GM21390 (cell line): ENCODE data around the gene PPP2R2B.

Source experiments
- ATAC-seq: cut with Tn5 transposase; IDR thresholded peaks from one replicate; pipeline ENCODE4 v1.9.1; 2021; ENCODE audit not compliant: unreplicated experiment

The PPP2R2B gene

DNA sequence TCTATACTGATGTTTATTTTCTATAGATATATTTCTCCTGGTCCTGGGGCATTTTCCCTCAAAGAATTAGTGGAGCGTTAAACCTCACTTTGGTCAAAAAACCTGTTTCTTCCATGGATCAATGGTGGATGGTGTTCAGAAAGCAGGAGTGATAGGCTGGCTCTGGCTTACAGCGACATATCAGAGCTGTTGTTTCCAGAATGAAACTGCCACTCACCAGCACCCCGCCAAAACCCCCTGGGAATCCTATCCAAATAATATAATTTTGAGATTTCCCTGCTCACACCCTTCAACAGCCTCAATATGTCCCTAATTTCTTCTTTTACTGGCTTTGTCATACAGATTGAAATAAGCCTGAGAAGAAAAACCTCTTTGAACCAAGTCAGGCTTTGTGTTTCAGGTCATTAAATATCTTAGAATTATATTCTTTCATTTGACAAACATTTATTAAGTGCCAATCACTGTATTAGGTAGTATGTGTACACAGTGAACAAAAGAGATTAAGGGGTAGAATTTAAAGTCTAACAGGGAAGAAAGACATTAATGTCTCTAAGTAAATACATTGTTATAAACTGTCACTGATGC is 218.1 kb downstream of the PPP2R2B start:
- no peak for ATAC-seq

DNA sequence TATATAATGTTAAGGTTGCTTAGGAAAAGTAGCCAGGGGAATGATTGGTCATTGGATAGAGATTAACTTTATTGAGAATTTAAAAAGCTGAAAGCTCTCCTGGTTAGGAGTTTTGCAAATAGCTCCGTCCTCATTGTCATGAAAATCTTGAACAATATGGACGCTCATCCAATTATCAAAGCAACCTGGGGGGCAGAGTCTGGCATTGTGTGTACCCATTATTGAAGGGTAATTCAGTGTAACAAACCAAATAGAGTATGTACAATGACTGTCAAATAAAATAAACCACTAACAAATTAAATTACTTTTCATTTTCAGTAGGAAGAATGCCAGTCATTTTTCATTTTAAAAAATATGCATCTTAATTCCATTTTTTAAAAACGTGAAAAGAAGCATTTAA is 218.6 kb downstream of the PPP2R2B start:
- no peak for ATAC-seq

DNA sequence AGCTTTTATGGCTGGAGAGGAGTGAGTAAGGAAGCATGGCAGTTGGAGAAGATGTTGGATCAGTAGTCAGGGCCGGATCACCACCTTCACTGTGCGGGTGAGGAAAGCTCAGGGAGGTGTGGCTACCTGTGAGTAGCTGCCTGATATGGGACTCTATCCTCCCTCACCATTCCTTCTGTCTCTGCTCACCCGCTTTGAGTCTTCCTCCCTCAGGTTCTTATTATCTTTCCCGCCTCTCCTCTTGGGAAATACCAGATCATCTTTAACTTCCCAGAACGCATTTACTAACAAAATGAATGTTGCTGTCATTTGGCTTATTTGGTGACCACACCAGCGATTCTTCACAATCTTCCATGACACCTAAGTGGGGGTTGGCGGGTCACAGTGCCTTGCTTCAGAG is 221.9 kb downstream of the PPP2R2B start:
- no peak for ATAC-seq

DNA sequence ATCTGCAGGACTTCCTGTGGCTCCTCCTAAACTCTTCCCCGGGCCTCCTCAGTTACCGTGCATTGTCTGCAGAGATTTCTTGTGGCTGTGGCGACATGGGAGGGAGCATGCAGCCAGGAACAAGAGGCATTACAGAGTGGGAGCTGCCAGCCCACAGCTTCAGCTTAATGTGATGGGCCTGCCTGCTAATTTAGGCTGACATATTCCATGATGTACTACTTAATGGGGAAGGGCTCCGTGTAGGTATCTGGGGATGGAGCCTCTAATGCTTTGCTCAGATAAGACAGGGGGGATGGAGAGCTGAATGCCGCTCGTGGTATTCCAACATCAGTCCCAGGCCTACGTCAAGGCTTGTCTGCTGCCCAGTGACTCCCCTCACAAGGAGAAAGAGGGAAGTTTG is 225.0 kb downstream of the PPP2R2B start:
- no peak for ATAC-seq

DNA sequence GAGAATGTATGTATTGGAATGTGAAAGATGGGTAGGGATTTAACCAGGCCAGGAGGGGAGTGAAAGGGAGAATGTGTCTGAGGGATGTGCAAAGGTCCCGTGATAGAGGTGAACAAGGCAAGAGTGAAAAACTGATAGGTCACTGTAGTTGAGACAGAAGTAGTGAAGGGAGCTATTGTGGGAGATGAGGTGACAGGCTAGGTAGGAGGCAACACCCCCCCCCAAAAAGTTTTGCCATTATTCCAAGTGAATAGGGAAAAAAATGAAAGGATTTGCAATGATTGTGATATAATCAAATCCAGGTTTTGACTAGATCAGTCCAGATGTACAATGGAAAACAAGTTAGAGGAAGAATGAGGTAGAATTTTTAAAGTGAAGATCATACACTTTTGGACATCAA is 226.0 kb downstream of the PPP2R2B start:
- ATAC-seq, result no peak

DNA sequence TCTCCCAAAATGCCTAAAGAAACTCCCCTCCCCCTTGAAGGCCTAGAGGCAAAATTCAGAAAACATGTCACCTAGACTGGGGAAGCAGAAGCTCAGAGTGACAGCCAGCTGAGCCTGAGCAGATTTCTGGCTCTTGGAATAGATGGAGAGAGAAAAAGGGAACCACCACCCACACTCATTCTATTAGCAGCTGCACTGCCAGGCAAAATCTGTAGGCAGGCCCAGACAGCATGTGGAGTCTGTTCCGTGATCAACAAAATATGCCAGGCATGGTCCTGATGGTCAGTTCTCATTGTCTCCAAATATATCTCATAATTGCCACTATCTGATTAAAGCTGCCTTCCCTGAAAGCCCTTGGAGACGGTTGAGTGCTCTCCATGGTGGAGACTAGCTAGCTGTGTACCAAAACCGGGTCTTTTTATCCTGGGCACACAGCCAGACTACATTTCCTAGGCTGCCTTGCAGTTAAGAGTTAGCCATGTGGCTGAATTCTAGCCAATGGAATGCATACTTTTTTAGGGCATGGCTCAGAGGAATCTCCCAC is 230.8 kb downstream of the PPP2R2B start:
- ATAC-seq, result no peak

DNA sequence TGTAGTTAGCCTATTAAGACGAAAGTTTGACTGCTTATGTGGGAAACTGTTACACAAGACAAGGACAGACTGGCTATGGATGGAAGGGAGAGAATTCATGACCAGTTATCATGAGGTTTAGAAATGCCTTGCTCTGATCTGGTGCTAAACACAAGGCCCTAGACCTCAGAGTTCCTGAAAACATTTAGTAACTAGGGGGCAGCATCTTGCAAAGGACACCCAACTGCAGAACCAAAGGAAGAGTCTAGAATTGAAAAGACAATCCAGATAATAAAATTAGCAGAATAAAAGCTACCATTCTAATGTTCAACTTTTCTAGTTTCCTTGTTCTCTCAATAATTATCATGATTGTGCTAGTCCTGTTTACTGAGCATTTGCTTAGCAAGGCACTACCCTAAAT is 232.1 kb downstream of the PPP2R2B start:
- no peak for ATAC-seq

DNA sequence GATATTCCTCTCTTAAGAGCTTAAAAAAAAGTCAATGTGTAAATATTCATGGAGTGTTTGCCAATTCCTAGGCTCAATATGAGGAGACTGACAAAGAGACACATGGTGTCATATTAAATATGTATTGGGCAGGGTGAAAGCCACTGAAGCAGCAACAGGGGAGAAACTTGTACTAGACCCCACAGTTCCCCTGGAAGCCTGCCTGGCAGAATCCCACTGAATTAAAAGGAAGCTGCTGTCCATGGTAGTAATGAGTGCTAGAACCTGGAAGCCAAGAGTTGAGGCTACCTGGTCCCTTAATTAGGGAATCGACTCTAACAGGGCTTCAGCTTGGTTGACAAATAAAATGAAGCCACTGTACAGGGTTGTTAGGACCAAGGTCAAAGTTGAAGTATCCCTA is 233.2 kb downstream of the PPP2R2B start:
- ATAC-seq, result no peak

DNA sequence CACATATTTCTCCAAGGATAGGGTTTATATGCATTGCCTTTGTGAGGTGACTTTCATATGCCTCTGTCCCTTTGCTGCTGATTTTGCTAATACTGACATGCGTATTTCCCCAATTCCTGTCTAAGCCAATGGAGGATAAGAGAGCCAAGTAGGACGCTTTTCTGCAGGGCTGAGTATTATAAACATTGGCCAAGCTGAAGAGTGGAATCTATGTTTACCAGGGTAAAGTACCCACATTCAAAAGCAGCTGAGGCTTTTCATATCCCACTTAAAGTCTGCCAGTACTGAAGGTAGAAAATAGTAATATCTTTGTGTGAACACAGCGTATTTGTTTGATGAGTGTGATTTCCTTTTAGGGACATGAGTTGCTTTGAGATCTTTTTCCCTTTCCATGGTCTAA is 233.7 kb downstream of the PPP2R2B start:
- ATAC-seq, result no peak

DNA sequence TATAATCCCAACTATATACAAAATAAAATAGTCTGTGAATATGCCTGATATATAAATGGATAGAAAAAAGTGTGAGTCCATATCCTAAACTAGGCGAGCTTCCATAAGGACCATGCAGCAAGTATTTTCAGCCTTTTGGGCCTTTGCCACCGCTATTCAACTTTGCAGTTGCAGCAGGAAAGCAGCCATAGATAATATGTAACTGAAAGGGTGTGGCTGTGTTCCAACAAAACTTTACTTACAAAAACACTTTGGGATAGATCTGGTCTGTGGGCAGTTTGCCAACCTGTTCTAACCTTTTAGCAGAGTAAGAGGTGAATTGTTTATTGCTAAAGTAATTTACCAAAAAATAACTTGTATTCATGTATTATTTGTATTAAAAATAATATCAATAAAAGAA is 234.8 kb downstream of the PPP2R2B start:
- ATAC-seq, result no peak

DNA sequence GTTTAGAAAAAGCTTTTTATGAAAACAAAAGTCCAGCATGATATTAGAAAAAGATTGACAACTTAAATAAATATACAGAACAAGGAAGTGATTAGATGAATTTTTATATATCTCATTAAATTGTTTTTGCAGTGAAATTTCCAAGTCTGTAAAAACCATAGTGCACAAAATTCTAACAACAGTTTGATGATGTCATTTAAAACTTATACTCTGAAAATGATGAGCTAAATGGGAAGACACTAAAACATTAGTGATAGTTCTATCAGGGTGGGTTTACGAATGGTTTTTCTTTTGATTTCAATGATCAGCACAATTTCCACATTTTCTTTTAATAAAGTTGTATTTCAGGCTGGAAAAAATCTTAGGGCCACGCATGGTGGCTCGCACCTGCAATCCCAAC is 236.1 kb downstream of the PPP2R2B start:
- ATAC-seq, result no peak

DNA sequence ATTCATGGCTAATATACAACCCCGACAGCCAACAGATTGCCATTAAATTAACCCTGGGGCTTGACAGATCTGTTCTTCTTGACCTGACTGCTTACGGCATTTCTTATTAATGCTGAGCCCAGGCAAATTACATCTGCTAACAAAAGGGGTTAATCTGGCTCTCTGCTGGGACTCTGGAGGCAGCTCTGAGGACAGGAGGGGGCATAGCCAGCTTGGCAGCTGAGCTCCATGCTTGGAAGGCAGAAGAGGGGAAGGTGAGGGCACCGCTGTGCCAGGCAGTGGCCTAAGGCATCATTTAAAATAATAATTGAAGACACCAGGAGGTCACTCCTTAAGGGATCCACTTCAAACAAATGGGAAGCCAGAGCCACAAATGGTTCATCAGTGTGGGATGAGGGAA is 236.6 kb downstream of the PPP2R2B start:
- no peak for ATAC-seq

DNA sequence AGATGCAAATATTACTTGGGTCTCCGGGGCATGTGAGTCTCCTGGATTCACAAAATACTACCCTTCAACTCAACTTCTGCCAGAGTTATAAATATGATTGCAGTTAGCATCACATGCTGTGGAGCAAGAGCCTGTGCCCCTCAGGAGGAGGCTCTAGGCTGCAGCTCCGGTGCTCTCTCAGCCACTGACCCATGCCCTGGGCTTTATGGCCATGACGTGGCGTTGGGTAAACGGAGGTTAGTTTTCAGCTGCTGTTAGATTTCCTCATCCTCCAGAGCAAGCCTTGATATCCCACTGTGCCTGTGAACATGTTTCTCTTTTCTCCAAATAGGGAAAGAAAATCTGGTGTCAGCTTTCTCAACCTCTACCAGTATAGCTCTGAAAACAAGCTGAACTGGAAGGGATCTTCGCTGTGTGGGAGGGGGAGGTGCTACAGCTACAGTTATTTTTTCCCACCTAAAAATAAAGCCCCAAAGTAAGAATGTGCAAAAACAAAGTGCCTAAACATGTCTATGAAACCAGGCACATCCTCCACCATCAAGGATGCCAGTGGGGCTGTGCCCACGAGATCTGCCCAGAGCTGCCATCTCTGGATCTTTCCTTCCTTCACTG is 238.2 kb downstream of the PPP2R2B start:
- no peak for ATAC-seq

DNA sequence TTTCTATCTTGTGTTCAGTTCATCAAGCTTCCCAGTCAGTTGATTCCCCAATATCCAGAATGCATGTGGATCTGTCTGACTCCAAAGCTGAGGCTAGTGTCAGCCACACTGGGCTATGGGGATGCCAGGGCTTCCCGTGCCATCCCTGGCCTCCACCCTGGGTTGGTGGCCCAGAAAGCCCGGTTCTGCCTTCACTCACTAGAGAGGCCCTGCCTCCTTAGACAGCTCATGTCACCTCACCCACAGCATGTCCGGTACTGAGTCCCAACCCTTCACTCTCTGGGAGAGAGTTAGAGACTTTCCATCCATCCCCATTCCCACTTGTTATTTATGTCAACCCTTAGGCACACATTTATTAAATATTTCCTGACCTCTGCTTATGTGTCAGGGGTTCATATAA is 243.1 kb downstream of the PPP2R2B start:
- no peak for ATAC-seq

DNA sequence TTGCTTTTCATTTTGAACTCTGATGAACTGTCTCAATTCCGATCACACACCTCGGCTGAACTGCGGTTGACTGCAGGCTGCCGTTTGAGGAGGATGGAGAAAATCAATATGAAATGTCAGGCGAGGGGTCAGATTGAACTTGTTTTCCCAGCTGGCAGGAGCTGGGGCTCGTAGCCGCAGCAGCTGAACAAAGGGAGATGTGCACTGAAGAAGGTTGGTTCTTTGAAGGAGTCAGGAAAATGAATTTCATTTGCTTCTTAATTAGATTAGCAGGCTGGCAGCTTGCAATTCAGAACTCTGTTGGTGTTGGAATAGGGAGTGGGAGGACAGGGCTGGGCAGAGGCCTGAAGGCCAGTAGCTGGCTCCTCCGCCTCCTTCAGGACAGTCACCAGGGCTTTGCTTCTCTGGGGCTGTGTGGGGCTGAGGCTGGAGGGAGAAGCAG is 245.2 kb downstream of the PPP2R2B start:
- no peak for ATAC-seq

DNA sequence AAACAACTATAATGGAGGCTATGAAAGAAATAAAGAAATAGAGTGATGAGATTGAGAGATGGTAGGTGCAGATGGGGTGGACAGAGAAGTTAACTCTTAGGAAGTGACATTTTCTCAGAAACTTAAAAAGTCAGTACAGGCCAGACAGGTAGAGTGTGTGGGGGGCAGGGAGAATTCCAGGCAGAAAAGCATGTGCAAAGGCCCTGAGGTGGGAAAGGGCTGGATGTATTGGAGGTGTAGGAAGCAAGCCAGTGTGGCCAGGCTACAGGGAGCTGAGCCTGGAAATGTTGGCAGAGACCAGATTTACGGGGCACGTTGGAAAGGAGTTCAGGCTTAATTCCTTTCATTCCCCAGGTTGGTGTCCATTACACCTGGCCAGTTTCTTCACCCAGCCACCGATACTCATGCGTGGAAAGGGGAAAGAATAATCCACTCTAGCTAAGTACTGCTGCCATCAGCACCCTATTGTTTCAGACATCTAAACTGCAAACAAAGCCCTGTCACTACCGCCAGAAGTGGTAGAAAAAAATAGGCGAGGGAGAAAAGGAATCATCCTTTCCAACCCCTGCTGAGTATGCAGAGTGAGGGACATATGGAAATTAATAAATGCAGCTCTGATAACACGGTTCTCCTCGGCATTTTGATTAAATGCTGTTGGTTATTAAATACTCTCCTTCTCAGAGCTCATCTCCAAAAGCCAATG is 245.8 kb downstream of the PPP2R2B start:
- ATAC-seq, result no peak

DNA sequence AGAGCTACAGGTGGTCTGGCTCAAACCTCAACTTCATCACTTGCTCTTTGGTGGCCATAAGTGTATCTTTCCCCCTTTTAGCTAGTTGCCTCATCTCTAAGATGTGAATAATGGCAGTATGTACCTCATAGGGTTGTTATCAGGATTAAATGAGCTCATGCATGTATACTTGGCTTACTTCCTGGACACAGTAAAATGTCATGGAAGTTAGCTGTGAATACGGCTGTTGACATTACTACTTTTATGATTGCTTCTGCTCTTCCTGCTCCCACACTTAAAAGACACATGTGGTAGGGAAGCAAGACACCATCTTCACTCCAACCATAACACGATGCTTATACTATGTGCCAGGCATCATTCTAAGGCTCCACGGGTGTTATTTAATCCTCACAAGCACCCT is 248.1 kb downstream of the PPP2R2B start:
- ATAC-seq, result no peak

DNA sequence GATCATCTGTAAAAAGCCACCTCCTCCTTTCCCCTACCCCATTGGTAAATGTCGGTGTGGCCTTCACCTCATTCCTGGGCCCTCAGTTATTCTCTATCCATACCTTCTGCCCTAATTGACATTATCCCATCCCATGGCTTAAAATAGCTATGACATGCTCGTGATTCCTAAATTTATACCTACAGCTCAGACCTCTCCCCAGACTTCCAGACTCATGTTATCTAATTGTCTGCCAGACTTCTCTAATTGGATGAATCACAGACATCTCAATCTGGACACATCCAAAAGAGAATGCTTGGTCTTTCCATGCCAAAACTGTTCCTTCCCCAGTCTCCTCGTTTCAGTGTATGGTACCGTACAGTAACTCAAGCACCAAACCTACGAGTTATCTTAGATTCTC is 249.6 kb downstream of the PPP2R2B start:
- ATAC-seq, result no peak

DNA sequence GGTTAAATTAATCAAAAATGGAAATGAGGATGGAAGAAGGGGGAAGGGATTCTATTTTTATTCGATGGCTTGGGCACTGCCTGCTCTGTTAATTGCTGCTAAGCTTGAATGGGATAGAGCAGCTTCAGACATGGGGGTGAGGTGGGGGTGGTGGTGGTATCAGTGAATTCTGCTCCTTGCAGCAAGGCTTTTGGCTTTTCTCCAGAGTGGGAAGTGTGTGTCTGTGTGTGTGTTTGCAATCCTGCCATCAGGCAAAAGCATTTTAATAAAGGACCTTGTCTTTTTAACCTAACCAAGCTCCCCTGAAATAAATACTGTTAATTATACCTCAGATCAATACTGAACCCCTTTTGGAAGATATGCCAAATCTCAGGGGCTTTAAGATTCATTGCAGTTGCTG is 251.6 kb downstream of the PPP2R2B start:
- ATAC-seq, result no peak

DNA sequence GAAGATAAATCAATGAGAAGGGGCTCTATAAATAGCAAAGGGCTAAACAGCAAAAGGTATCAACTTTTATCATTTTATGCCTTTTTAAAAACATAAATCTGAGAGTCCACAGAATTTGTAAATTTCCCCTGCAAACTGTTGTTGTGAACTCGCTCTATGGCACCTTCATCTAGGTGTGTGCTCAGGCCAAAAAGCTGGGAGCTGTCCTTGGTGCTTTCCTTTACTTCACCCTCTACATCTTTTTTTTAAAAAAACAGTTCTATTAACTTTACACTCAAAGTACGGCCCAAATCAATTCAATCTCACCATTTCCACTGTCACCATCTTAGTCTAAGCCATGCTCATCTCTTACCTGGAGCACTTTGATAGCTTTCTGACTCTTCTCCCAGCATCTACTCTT is 254.4 kb downstream of the PPP2R2B start:
- no peak for ATAC-seq

DNA sequence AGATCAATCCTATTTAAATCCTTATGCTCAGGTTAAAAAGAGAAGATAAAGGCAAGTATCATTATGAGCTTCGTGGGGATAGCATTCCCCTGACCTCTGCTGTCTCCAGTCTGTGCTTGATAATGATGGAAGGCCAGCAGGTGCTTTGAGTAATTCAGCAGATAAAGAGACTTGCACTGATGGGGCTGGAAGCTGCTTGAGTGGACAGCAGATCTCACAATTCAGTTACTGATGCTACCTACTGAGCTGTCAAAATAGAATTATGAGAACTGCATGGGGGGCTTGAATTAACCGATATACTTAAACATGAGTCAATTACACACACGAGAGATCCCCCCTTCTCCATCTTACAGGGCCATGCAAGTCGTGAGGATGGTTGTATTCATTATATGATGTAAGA is 254.9 kb downstream of the PPP2R2B start:
- no peak for ATAC-seq

DNA sequence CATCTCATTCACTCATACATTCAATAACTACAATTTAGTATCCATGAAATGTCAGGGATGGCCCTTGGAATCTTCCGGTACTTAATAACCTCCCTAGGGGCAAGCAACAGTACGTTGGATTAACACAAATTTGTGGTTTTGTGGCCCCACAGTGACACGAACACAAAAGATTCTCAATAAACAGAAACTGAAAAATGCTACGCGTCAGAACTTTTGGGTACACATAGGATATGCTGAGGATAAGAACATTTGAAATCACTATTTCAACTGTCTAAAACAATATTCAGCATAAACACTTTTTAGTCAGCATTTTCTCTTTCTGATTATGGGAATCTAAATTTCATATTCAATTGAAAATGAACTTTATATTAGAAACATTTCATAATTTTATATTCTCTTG is 255.5 kb downstream of the PPP2R2B start:
- ATAC-seq, result no peak
